Stimulated activated CD4-positive, alpha-beta T cell treated with anti-CD3 and anti-CD28 coated beads, Interleukin-4, amount 100 ng/mL, for 4 hours (primary cell): ENCODE measurements around the gene PIGB.
"Not testable (repeated sequence)": the region's sequence is repeated elsewhere in the genome, so short reads cannot be mapped to it uniquely, and the experiment has no call there.

ENCODE experiments used
- DNase-seq, 2 experiments: peaks; one replicate each; pipeline ENCODE4 v3.0.0-alpha.2; 2020

The PIGB gene

GRCh38 chr15:55387027-55387426 is 68.0 kb downstream of the PIGB start:
- no peak for DNase-seq

- DNase-seq: no peak
Measured at GRCh38 chr15:55389264-55389607, 70.2 kb downstream of the PIGB start.

- no peak for DNase-seq
Measured at GRCh38 chr15:55394694-55395093, 75.7 kb downstream of the PIGB start.

GRCh38 chr15:55398243-55398642 is 79.2 kb downstream of the PIGB start:
- no peak for DNase-seq

GRCh38 chr15:55400050-55400449 is 81.0 kb downstream of the PIGB start:
- DNase-seq: not testable (repeated sequence)

- DNase-seq: no peak
Measured at GRCh38 chr15:55401786-55402246, 82.8 kb downstream of the PIGB start.

GRCh38 chr15:55402707-55403106 is 83.7 kb downstream of the PIGB start:
- DNase-seq: no peak

GRCh38 chr15:55403531-55403930 is 84.5 kb downstream of the PIGB start:
- no peak for DNase-seq
